Measurements from ENCODE around the gene ELL3.
"Not testable (repeated sequence)": the region's sequence is repeated elsewhere in the genome, so short reads cannot be mapped to it uniquely, and the experiment has no call there.

The ELL3 gene, protein sequence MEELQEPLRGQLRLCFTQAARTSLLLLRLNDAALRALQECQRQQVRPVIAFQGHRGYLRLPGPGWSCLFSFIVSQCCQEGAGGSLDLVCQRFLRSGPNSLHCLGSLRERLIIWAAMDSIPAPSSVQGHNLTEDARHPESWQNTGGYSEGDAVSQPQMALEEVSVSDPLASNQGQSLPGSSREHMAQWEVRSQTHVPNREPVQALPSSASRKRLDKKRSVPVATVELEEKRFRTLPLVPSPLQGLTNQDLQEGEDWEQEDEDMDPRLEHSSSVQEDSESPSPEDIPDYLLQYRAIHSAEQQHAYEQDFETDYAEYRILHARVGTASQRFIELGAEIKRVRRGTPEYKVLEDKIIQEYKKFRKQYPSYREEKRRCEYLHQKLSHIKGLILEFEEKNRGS

GRCh38 chr15:43776718-43777266, at the start of gene ELL3:
Gene ELL3, minus strand, starts transcription at chr15:43776966. Its CDS starts 65 bp downstream, at chr15:43776901.
- peak within 1 kb of the TSS; percentile 74 for H3K4me3 ChIP-seq (ENCODE audit: low read depth, low read length)
- TF ChIP-seq CTCF (IDR thresholded peaks at IDR 0.05; ENCODE audit: low read depth, low read length), result no peak
- peak; percentile 65 for TF ChIP-seq POLR2A (IDR thresholded peaks at IDR 0.05; ENCODE audit: extremely low read depth, insufficient read length)
- TF ChIP-seq, protein P1, sequence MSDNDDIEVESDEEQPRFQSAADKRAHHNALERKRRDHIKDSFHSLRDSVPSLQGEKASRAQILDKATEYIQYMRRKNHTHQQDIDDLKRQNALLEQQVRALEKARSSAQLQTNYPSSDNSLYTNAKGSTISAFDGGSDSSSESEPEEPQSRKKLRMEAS (IDR thresholded peaks at IDR 0.05; ENCODE audit: low read depth, low read length), result peak; percentile 15; the same call in 1 of the 2 replicates
- peak; percentile 13; the same call in 1 of the 2 replicates for TF ChIP-seq MYC (IDR thresholded peaks at IDR 0.05; ENCODE audit: low read depth, low read length)
- peak; percentile 89 for DNase-seq (ENCODE audit: low read depth)

DNA sequence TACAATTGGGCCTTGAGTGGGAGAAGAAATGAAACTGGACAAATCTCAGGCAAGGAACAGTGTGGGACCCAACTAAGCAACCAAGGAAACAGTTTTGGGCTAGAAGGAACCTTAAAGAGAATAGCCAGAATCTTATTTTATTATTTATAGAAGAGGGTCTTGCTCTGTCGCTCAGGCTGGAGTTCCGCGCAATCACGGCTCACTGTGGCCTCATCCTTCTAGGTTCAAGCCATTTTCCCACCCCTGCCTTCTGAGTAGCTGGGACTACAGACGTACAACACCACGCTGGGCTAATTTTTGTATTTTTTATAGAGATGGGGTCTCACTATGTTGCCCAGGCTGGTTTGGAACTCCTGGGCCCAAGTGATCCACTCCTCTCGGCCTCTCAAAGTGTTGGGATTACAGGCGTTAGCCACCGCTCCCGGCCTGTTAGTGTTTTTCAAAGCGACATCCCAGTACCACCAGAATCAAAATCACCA, 49.3 kb upstream of the ELL3 start:
- TF ChIP-seq, protein P1 (IDR thresholded peaks at IDR 0.05; ENCODE audit: low read depth, low read length), result no peak
- TF ChIP-seq CTCF (IDR thresholded peaks at IDR 0.05; ENCODE audit: low read depth, low read length) (no peak), MYC (IDR thresholded peaks at IDR 0.05; ENCODE audit: low read depth, low read length) (no peak), POLR2A (IDR thresholded peaks at IDR 0.05; ENCODE audit: extremely low read depth, insufficient read length) (no peak)
- no peak overlapping the region for H3K4me3 ChIP-seq (ENCODE audit: low read depth, low read length)
- DNase-seq (ENCODE audit: low read depth), result no peak

- H3K4me3 ChIP-seq (ENCODE audit: low read depth, low read length), result not testable (repeated sequence)
These were observed 48.5 kb upstream of the ELL3 start for GRCh38 chr15:43825305-43825704.

DNA sequence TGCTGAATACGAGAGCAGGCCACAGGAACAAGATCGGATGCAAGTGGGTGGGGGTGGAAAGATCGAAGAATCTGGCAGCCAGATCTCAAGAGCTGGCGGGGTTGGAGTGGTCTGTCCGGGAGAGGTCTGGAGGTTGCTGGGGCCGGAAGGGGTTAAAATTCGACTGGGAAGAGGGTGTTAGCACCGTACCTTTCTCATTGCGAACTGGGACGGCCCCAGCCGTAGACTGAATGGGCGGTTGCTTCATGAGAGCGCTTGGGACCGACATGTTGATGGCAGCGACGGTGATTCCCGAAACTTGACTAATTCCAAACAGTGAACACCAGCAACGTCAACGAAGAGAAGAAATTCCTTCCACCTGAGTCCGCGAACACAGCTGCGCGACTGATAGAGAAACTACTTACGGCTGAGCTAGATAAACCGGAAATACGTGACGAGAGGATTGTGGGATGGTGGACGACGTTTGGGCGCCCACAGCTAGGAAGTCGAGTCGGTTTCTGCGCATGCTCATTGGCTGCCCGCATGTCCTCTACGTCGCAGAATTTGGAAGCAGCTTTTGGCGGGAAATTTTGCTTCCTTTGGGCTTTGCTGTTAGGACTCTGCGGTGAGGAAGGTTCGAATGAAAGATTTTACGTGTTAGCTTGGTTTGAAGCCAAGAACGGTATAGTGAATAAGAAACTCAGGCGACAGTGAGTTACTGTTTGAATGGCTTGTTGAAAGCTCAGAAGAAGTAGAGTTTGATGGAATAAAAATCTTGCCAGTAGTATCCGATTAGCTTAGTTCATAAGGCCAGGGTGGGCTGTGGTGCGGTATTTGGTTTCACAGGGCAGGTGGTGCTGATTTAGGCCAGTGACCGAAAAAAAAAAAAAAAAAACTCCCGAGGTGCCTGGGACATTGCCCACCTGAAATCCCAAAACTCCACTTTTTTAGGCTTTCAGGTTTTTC, 47.8 kb upstream of the ELL3 start, which contains the start of gene MFAP1:
MFAP1 (minus strand) TSS at position 389 of the 945 bp plus-strand sequence; CDS start at position 268, 121 bp downstream.
- peak within 1 kb of the TSS; percentile 94 for H3K4me3 ChIP-seq (ENCODE audit: low read depth, low read length)
- peak; percentile 97 for DNase-seq (ENCODE audit: low read depth)

More at GRCh38 chr15:43825305-43825704, 48.5 kb upstream of the ELL3 start:
- not testable (repeated sequence) for DNase-seq (ENCODE audit: low read depth)

DNA sequence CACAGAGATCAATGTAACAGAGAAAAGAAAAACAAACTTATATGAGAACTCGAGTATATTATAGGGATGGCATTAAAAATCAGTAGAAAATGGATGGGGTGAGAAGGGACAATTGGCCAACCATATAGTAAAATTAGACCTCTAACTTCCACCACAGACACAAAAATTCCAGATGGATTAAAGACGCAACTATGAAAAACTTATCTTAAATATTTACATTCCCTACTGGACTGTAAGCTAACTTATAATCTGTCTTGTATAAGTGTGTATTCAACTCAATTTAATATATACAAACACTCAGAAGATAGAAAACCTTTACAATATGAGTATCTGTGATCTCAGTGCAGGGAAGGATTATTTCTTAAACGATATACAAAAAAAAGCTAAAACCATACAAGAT, 44.7 kb upstream of the ELL3 start:
- TF ChIP-seq MYC (IDR thresholded peaks at IDR 0.05; ENCODE audit: low read depth, low read length) (no peak), POLR2A (IDR thresholded peaks at IDR 0.05; ENCODE audit: extremely low read depth, insufficient read length) (no peak), CTCF (IDR thresholded peaks at IDR 0.05; ENCODE audit: low read depth, low read length) (no peak)
- TF ChIP-seq, protein P1 (IDR thresholded peaks at IDR 0.05; ENCODE audit: low read depth, low read length), result no peak
- H3K4me3 ChIP-seq (ENCODE audit: low read depth, low read length), result peak overlapping the region; percentile 37
- DNase-seq (ENCODE audit: low read depth), result no peak

More for the DNA sequence above, 47.8 kb upstream of the ELL3 start, which contains the start of gene MFAP1:
- TF ChIP-seq CTCF (IDR thresholded peaks at IDR 0.05; ENCODE audit: low read depth, low read length) (no peak), POLR2A (IDR thresholded peaks at IDR 0.05; ENCODE audit: extremely low read depth, insufficient read length) (peak; percentile 97), MYC (IDR thresholded peaks at IDR 0.05; ENCODE audit: low read depth, low read length) (peak; percentile 88)
- TF ChIP-seq, protein P1 (IDR thresholded peaks at IDR 0.05; ENCODE audit: low read depth, low read length), result peak; percentile 95

GRCh38 chr15:43815064-43815463, 38.3 kb upstream of the ELL3 start:
- not testable (repeated sequence) for DNase-seq (ENCODE audit: low read depth); H3K4me3 ChIP-seq (ENCODE audit: low read depth, low read length)

Data from NB4 (cell line).